HG03103 (cell line): ENCODE data around the gene TOP3A.

ENCODE experiments used
- ATAC-seq: cut with Tn5 transposase; IDR thresholded peaks from one replicate; pipeline ENCODE4 v1.9.1; 2021; ENCODE audit warnings: low read depth; ENCODE audit not compliant: unreplicated experiment

The TOP3A gene

DNA sequence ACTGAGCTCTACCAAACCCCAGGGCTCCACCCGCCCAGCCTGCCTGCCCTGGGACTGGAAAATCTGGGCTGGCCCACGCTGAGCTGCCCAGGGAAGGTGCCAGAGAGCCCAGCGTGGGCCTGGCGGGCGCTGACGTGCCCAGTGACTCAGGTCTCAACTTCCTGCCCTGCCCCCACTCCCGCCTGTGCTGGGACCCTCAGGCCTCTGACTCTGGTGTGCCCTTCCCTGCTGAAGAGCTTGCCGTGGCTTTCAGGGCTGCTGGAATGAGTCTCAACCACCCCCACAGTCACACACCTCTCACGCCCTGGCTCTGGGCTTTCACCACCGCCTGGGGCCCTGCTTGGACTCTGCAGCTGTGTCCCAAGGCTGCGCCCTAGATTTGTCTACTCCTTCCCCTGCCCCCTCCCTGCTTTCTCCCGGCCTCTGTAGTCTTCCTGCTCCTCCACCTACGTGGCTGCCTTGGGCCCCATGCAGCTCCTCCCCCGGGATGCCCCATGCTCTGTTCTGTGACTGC is 79.0 kb downstream of the TOP3A start:
- ATAC-seq = no peak

DNA sequence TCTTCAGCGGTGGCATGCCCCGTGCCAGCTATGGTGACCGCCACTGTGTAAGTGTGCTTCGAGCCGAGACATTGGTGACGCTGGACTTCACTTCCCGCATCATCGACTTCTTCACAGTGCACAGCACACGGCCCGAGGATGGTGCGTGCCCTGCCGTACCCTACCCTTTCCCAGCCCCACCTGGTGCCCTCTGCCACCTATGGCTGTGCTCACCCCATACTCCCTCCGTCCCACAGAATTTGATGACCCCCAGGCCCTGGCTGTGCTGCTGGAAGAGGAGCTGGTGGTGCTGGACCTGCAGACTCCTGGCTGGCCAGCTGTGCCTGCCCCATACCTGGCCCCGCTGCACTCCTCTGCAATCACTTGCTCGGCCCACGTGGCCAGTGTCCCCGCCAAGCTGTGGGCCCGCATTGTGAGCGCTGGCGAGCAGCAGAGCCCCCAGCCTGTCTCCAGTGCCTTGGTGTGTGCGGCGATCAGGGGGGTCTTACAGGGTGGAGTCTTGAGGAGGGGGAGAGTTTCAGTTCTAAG is 79.9 kb downstream of the TOP3A start:
- no peak for ATAC-seq

DNA sequence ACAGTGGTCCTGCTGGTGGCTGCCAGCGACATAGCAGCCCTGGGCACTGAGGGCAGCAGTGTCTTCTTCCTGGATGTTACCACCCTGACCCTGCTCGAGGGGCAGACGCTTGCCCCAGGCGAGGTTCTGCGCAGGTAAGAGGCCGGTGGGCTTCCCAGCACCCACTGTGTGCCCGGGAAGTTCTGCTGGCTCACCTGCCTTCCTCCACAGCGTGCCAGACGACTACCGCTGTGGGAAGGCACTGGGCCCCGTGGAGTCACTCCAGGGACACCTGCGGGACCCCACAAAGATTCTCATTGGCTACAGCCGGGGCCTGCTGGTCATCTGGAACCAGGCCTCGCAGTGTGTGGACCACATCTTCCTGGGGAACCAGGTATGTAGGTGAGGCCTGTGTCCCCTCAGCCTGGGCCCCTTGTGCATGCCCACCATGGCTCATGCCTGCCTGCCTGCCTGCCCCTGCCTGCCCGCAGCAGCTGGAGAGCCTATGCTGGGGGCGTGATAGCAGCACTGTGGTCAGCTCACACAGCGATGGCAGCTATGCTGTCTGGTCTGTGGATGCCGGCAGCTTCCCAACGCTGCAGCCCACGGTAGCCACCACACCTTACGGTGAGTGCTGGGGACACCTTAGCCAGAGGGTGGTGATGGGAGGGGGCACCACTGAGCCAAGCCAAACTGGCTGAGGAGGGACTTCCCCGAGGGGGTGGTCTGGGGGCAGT is 80.8 kb downstream of the TOP3A start:
- ATAC-seq = no peak

DNA sequence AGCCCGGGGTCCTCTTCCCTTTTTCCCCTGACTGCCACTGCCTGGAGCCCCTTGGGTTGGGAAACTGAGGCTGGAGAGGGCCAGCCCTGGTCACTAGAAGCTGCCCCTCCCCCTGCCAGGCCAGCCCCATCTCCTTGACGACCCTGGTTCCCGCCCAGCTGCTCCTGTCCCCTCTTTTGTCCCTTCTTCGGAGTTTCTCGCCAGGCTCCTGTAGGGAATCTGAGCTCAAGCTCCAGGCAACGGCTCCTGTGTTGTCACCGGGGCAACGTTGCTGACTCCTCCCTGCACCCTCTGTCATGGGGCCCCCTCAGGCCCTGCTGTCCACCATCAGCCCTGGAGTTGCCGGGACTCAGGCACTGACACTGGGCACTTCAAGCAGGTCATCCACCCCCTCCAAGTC is 83.6 kb downstream of the TOP3A start:
- no peak for ATAC-seq

DNA sequence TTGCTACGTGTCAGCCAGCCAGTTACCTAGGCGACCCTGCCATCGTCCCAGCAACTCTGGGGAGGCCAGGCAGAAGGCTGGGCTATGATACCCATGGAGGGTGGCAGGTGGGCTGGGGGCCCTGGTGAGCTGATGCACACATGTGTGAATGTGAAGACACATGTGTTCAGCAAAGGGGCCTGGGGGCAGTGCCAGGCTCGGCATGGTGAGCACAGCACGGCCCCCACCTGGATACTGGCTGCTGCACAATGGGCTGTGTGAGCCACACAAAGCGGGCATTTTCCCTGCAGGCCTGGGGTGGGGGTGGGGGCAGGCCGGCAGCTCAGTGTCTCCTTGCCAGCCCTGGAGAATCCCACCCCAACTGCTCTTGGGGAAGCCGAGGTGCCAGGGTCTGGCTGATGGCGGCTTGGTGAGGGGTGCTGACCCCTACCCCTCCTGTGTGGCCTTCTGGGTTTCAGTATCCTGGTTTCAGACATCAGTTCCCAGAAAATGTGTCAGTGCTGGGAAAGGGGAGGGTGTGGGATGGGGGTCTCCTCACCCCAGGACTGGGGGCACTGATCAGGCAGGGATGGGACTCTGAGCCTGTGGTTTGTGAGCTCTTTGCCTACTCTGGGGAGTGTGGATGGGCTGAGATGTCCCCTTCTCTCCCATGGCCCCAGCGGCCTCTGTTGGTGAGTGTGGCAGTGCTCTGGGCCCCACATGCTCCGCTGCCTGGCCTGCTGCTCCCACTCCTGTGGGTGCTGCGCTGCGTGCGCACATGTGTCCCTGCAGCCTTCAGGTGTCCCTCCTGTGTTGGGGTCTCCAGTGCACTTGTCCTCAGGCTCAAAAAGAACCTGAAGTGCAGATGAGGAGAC is 84.3 kb downstream of the TOP3A start:
- ATAC-seq = no peak

DNA sequence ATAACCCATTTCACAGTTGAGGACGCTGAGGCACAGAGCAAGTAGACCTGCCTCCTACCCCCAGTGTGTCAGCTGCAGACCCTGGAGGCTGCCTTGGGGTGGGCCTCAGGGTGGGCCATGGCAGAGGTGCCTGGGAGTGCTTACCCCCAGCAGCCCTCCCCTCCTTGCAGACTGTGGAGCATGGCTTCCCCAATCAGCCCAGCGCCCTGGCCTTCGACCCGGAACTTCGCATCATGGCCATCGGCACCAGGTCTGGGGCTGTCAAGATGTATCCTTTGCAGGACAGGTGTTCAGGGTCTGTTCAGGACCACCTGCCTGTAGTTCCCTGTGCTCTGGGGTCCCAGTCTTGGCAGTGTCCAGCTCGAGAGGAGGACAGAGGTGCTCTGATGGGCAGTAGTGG is 85.0 kb downstream of the TOP3A start:
- ATAC-seq = no peak

DNA sequence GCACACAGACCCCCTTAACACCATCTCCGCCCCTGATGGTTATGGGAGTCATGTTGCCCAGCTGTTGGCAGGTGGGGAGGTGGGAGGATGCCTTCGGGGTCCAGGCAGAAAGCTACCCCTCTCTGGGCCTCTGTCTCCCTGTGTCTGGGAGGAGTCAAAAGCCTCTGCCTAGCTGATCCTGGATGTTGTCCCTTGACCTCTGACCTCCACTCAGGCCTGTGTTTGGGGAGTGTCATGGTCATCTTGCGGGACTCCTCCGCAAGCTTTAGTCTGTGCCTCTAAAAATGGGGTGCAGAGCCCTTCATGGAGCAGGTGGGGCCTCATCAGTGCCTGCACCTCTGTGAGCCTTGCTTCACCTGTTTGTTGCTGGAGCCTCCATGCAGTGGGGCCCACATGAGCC is 85.5 kb downstream of the TOP3A start:
- ATAC-seq = no peak

DNA sequence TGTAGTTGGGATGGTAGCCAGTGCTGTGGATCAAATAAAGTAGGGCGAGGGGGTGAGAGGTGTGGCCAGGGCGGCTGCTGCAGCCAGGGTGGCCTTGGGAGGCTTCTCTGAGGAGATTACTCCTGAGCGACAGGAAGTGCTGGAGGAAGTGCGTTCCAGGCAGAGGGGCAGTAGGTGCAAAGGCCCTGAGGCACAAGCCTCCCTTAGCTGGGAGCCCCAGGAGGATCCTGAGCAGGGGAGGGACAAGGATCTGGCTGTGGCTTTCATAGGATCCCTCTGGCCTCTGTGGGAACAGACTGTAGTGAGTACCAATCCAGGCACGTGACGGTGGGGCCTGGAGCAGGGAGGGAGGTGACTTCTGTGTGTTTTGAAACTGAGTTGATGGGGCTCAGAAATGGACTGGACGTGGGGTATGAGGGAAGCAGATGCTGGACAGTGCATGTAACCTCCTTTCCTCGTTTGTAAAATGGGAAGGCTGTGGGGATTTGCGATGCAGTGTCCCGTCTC is 86.6 kb downstream of the TOP3A start:
- ATAC-seq = no peak

DNA sequence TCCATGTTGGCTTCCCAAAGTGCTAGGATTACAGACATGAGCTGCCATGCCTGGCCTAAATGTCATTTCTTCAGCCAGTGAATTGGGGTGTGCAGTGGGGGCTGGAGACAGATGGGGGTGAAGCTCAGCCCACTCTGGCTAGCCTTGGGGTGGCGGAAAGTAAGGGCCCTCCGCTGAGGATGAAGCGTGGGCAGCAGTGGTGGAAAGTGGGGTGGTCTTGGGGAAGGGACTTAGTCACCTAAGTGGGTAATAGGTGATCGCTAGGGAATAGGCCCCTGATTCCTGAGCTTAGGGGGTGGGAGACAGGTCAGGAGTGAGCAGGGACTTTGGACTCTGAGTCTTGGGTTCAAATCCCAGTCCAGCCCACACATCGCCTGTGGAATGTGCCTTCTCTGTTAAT is 87.2 kb downstream of the TOP3A start:
- no peak for ATAC-seq

DNA sequence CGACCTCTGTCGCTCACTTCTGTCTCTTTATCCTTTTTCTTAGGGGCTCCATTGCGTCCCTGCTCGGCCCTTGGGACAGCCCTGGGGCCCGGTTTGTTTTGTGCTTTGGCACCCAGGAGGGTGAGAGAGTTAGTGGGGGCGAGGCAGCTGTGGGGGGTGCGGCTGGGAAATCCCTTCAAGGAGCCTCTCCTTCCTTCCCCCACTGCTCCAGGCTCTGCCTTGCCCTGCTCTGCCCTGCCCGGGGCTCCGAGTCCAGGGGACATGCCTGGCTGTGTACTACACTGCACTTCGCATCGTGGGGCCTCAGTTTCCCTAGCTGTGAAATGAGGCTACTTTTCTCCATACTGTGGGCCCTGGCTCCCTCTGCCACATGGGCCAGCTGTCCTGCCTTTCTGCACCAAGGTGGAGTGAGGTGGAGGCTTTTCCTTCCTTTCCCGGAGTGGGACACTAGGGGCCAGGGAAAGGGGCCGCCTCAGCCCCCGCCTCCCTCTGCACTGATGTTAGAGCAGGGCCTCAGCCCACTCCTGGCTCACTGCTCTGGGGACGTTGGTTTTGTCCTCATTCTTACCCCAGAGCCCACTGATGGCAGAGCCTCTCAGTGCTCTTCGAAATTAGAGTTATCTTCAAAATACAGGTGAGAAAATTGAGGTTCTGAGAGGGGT is 88.4 kb downstream of the TOP3A start:
- no peak for ATAC-seq

DNA sequence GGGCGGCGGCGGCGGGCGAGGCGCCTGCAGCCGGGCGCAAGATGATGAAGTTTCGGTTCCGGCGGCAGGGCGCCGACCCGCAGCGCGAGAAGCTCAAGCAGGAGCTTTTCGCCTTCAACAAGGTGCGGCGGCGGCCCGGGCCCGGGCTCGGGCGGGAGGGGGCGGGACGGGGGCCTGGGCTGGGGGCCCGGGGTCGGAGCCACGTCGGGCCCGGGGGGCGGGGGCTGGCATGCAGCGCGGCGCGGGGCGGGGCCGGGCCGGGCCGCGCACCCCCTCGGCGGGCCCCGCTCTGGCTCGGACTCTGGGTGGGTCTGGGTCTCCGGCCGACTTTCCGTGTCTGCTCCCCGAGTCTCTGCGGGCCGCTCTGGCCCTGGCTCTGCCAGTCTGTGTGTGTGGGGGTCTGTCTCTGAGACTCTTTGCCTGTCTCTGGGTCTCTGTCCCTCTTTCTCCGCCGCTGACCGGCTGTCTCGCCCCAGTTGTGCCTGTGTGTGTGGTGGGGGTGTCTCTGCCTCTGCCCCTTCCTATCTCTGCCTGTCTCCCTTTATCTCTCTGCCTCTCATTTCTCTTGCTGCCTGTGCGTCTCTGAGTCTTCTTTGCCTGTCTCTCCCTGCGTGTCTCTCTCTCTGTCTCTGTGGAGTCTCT is 89.0 kb downstream of the TOP3A start:
- ATAC-seq = peak; percentile 24

DNA sequence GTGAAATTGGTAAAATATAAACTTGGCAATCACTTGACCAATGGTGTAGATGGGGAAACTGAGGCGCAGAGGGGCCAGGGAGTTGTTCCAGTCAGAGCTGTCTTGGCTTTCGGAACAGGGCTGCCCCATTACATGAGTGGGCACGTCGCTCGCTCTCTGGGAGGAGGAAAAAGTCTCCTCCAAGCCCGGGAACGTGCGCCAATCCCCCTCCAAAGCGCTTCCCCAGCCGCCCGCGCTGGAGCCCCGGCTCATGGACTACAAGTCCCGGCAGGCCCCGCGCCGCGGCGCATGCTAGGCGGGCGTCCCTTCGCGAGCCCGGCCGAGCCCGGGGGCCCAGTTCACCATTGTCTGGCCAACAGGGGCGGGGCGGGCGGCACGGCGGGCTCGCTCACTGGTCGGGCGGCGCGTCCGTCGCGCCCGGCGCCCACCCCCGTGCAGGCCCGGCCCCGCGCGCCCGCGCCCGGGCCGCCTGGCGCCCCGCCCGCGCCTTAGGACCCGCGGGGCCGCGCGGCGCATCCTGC is 89.6 kb downstream of the TOP3A start, which contains the start of gene LLGL1:
Gene LLGL1 (plus strand): TSS at position 515 of the 521 bp plus-strand sequence. CDS start 48 bp downstream, outside the sequence.
- ATAC-seq = peak; percentile 87

DNA sequence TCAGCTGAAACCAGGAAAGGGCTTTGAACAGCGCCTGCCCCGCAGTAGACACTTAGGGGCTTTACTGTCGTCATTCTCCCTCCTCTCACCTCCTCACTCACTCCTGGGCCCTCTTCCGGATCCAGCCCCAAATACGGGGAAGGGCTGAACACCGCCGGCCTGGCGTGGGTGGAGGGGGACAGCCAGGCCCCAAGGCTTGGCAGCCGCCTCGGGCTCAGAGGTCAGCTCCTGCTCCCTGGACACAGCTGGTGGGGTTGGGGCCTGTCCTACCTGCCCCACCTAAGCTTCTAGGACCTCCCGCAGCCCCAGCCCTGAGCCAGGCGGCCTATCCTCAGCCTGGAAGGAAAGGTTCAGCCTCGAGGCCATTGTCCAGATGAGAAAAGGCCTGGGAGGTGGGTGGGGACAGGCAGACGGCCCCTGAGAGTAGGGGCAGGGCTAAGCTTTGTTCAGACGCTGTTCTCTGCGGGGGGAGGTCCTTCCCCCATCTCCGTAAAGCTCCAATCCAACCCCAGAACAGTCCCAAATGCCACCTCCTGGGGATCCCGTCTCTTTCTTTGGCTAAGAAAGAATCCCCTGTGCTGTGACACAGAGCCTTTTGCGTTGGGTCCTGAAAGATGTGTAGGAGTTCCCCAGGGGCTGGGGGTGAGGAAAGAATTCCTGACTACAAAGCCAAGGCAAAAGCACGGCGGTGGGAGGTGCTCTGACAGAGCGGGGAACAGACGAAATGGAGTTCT is 90.2 kb downstream of the TOP3A start:
- no peak for ATAC-seq

DNA sequence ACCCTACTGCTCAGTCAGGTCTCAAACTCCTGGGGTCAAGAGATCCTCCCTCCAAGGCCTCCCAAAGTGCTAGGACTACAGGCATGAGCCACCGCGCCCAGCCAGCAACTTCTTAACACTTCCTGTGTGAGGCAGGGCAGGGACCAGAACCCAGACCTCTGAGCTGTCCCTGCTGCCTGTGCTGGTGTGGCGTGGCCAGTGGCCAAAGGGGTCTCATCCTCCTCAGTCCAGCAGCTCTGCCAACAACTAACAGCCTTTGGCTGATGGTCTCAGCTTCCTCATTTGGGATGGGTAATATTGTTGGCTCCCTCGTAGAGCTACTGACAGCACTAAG is 90.8 kb downstream of the TOP3A start:
- no peak for ATAC-seq
